HepG2 (cell line): ENCODE results near the gene ARL16. TPM values are rescaled to one million over a fixed set of nuclear protein-coding genes. Genes with fewer than 3 reads are reported as not detected.

Experiments used
- GATAD1 ChIP-seq: IDR thresholded peaks from 2 replicates; pipeline ENCODE4 v1.6.1; 2016; ENCODE audit warnings: missing genetic modification reagents, missing compliant biosample characterization
- NFIB ChIP-seq: sonication (generic); formaldehyde crosslinking; IDR thresholded peaks from 2 replicates; pipeline ENCODE4 v1.9.0; 2021; ENCODE audit warnings: missing genetic modification reagents, mild to moderate bottlenecking, borderline replicate concordance
- NFYB ChIP-seq: sonication (generic); formaldehyde crosslinking; IDR thresholded peaks from 2 replicates; pipeline ENCODE4 v1.4.0; 2020; ENCODE audit warnings: missing genetic modification reagents
- NR2F6 ChIP-seq, 2 experiments: IDR thresholded peaks; 2 replicates each; pipeline ENCODE4 v1.6.1; 2016; ENCODE audit warnings: antibody characterized with exemption in 1 of 2, mild to moderate bottlenecking in 1 of 2
- RXRA ChIP-seq: sonication (generic); formaldehyde crosslinking; IDR thresholded peaks from 2 replicates; pipeline ENCODE4 v1.5.1; 2020; ENCODE audit warnings: missing genetic modification reagents
- SIX1 ChIP-seq: sonication (generic); formaldehyde crosslinking; IDR thresholded peaks from 2 replicates; pipeline ENCODE4 v1.4.0; 2020; ENCODE audit warnings: missing genetic modification reagents, borderline replicate concordance
- SMAD1 ChIP-seq: sonication (generic); formaldehyde crosslinking; IDR thresholded peaks from 2 replicates; pipeline ENCODE4 v1.4.0; 2020; ENCODE audit warnings: missing genetic modification reagents, low read depth, mild to moderate bottlenecking, borderline replicate concordance
- SP4 ChIP-seq: sonication (generic); formaldehyde crosslinking; IDR thresholded peaks from 2 replicates; pipeline ENCODE4 v1.8.1; 2023; ENCODE audit warnings: mild to moderate bottlenecking, missing genetic modification reagents
- TP53 ChIP-seq: sonication (generic); formaldehyde crosslinking; conservative IDR thresholded peaks from 2 replicates; pipeline ENCODE4 v1.4.0; 2020; ENCODE audit warnings: missing genetic modification reagents
- ZC3H13 ChIP-seq: sonication (generic); formaldehyde crosslinking; IDR thresholded peaks from 2 replicates; pipeline ENCODE4 v1.8.1; 2023; ENCODE audit warnings: mild to moderate bottlenecking, missing genetic modification reagents, moderate library complexity
- ZC3H4 ChIP-seq: sonication (generic); formaldehyde crosslinking; IDR thresholded peaks from 2 replicates; pipeline ENCODE4 v1.4.0; 2020; ENCODE audit warnings: missing genetic modification reagents, borderline replicate concordance
- ZNF136 ChIP-seq: sonication (generic); formaldehyde crosslinking; IDR thresholded peaks from 2 replicates; pipeline ENCODE4 v1.8.1; 2022; ENCODE audit warnings: low read depth, mild to moderate bottlenecking, moderate library complexity, missing genetic modification reagents
- ZNF17 ChIP-seq: sonication (generic); formaldehyde crosslinking; IDR thresholded peaks from 2 replicates; pipeline ENCODE4 v1.5.0; 2020; ENCODE audit warnings: mild to moderate bottlenecking, missing genetic modification reagents
- ZNF296 ChIP-seq: sonication (generic); formaldehyde crosslinking; conservative IDR thresholded peaks from 2 replicates; pipeline ENCODE4 v1.5.0; 2020; ENCODE audit warnings: mild to moderate bottlenecking, missing genetic modification reagents
- ZNF564 ChIP-seq: sonication (generic); formaldehyde crosslinking; IDR thresholded peaks from 2 replicates; pipeline ENCODE4 v1.8.1; 2023; ENCODE audit warnings: mild to moderate bottlenecking, missing genetic modification reagents
- ZNF777 ChIP-seq: sonication (generic); formaldehyde crosslinking; IDR thresholded peaks from 2 replicates; pipeline ENCODE4 v1.4.0; 2020; ENCODE audit warnings: missing genetic modification reagents
- polyA plus RNA-seq, 8 experiments: library from polyadenylated mRNA; depleted of rRNA in 3 of 8; stranded (reverse) in 7 of 8; unstranded in 1 of 8; fragments of >200 nt; fragmentation: Illumina TruSeq in 4 of 8; extraction: Trizol in 4 of 8; gene quantifications; 2 replicates each; pipeline versions ENCODE4 v1.2.1 to v1.2.3, GENCODE V29; 2011 to 2016; ENCODE audit warnings: low read depth in 4 of 8, missing spikeins in 1 of 8, mixed read lengths in 1 of 8; ENCODE audit not compliant: insufficient read depth in 1 of 8
- total RNA-seq, 5 experiments: library from RNA; depleted of rRNA; stranded (reverse); fragments of >200 nt; fragmentation: Illumina TruSeq; extraction: Trizol; gene quantifications; 2 replicates each; pipeline ENCODE4 v1.2.3, GENCODE V29; 2016; ENCODE audit warnings: low read depth in 1 of 5
- TF ChIP-seq, protein P1 (sequence below): sonication (generic); formaldehyde crosslinking; IDR thresholded peaks from 2 replicates; pipeline ENCODE4 v1.5.1; 2020; ENCODE audit warnings: mild to moderate bottlenecking, missing genetic modification reagents, borderline replicate concordance
- TF ChIP-seq, protein P2 (sequence below): IDR thresholded peaks from 2 replicates; pipeline ENCODE4 v1.6.1; 2016; ENCODE audit warnings: mild to moderate bottlenecking, missing biosample characterization, missing genetic modification reagents
- TF ChIP-seq, protein P3 (sequence below): sonication (generic); formaldehyde crosslinking; IDR thresholded peaks from 2 replicates; pipeline ENCODE4 v1.4.0; 2020; ENCODE audit warnings: missing genetic modification reagents
- TF ChIP-seq, protein P4 (sequence below): sonication (generic); formaldehyde crosslinking; IDR thresholded peaks from 2 replicates; pipeline ENCODE4 v1.8.1; 2023; ENCODE audit warnings: mild to moderate bottlenecking, missing genetic modification reagents, borderline replicate concordance

The ARL16 gene
- total and polyA plus RNA-seq, 2 of the 13 experiments (the other 11 are each of a cell fraction or from before 2014, with no cell fraction given), result 20.8 to 30.8 TPM

DNA sequence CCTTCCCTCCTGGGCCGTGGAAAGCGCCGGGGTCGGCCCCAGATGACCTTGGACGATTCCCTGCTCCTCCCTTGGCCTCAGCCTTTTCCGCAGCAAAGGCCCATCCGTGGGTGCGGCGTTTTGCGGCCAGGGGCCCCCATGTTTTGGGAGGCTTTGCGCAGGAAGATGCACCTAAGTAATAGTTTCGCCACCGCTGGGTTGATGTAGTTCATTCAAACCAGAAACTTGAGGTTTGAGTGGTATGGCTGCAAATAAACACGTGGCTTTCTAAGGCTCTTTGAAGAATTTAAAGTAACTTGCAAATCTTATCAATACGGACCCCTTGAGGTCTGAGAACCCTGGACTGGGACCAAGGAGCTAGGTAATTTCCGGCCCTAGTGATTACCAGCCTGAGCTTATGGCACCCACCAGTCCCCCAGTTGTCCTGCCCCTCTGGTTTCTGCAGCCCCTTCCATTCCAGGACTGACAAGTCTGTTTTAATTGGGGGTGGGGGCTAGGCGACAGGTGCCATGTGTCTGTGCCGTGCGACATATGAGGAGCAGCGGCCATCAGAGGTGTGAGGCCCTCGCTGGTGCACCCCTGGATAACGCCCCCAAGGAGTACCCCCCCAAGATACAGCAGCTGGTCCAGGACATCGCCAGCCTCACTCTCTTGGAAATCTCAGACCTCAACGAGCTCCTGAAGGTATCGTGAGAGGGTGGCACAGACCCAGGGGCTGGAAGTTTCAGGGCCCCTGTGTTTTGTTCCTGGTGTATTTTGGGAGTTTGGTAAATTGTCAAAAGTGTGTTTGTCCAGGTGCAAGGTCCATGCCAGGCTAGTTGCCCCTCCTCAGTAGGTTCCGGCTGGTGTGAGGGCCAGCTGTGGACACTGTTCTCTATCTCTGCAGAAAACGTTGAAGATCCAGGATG, 20.4 kb upstream of the ARL16 start (continued):
- TF ChIP-seq, protein P1, sequence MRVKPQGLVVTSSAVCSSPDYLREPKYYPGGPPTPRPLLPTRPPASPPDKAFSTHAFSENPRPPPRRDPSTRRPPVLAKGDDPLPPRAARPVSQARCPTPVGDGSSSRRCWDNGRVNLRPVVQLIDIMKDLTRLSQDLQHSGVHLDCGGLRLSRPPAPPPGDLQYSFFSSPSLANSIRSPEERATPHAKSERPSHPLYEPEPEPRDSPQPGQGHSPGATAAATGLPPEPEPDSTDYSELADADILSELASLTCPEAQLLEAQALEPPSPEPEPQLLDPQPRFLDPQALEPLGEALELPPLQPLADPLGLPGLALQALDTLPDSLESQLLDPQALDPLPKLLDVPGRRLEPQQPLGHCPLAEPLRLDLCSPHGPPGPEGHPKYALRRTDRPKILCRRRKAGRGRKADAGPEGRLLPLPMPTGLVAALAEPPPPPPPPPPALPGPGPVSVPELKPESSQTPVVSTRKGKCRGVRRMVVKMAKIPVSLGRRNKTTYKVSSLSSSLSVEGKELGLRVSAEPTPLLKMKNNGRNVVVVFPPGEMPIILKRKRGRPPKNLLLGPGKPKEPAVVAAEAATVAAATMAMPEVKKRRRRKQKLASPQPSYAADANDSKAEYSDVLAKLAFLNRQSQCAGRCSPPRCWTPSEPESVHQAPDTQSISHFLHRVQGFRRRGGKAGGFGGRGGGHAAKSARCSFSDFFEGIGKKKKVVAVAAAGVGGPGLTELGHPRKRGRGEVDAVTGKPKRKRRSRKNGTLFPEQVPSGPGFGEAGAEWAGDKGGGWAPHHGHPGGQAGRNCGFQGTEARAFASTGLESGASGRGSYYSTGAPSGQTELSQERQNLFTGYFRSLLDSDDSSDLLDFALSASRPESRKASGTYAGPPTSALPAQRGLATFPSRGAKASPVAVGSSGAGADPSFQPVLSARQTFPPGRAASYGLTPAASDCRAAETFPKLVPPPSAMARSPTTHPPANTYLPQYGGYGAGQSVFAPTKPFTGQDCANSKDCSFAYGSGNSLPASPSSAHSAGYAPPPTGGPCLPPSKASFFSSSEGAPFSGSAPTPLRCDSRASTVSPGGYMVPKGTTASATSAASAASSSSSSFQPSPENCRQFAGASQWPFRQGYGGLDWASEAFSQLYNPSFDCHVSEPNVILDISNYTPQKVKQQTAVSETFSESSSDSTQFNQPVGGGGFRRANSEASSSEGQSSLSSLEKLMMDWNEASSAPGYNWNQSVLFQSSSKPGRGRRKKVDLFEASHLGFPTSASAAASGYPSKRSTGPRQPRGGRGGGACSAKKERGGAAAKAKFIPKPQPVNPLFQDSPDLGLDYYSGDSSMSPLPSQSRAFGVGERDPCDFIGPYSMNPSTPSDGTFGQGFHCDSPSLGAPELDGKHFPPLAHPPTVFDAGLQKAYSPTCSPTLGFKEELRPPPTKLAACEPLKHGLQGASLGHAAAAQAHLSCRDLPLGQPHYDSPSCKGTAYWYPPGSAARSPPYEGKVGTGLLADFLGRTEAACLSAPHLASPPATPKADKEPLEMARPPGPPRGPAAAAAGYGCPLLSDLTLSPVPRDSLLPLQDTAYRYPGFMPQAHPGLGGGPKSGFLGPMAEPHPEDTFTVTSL (CRISPR knock-in tag), result no peak
- TF ChIP-seq SMAD1 (CRISPR knock-in tag) (0 out of 2 replicates have a peak, but pooled peaks have one; percentile 15), SP4 (CRISPR knock-in tag) (no peak), ZNF296 (CRISPR knock-in tag) (no peak), ZNF17 (CRISPR knock-in tag) (no peak), ZNF777 (CRISPR knock-in tag) (no peak), GATAD1 (CRISPR knock-in tag) (no peak), ZC3H13 (CRISPR knock-in tag) (0 out of 2 replicates have a peak, but pooled peaks have one; percentile 4), RXRA (CRISPR knock-in tag) (no peak), ZC3H4 (no peak), SIX1 (CRISPR knock-in tag) (no peak), NFYB (CRISPR knock-in tag) (no peak), ZNF136 (CRISPR knock-in tag) (no peak), NFIB (CRISPR knock-in tag) (peak; percentile 58; the same call in 1 of the 2 replicates), NR2F6 (IDR thresholded peaks at IDR 0.05) (no peak), NR2F6 (CRISPR knock-in tag; IDR thresholded peaks at IDR 0.05) (no peak), ZNF564 (CRISPR knock-in tag) (no peak), TP53 (no peak)
- TF ChIP-seq, protein P2, sequence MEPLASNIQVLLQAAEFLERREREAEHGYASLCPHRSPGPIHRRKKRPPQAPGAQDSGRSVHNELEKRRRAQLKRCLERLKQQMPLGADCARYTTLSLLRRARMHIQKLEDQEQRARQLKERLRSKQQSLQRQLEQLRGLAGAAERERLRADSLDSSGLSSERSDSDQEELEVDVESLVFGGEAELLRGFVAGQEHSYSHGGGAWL (CRISPR knock-in tag), result no peak
- TF ChIP-seq, protein P3, sequence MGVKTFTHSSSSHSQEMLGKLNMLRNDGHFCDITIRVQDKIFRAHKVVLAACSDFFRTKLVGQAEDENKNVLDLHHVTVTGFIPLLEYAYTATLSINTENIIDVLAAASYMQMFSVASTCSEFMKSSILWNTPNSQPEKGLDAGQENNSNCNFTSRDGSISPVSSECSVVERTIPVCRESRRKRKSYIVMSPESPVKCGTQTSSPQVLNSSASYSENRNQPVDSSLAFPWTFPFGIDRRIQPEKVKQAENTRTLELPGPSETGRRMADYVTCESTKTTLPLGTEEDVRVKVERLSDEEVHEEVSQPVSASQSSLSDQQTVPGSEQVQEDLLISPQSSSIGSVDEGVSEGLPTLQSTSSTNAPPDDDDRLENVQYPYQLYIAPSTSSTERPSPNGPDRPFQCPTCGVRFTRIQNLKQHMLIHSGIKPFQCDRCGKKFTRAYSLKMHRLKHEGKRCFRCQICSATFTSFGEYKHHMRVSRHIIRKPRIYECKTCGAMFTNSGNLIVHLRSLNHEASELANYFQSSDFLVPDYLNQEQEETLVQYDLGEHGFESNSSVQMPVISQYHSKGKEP (CRISPR knock-in tag), result no peak
- TF ChIP-seq, protein P4, sequence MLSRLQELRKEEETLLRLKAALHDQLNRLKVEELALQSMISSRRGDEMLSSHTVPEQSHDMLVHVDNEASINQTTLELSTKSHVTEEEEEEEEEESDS, result no peak
